ENCODE measurements around the gene IL19. TPM values are rescaled to one million over a fixed set of nuclear protein-coding genes. Genes with fewer than 3 reads are reported as not detected.

The IL19 gene
- total RNA-seq, 1 experiment from 2014 or later, result not detected

- WGBS (ENCODE audit: extremely low coverage, insufficient read length, low lambda C conversion rate), result no CpG with 5 or more reads among the region's 2 CpGs
These were observed 113.3 kb downstream of the IL19 start for GRCh38 chr1:206883876-206884275.

More at GRCh38 chr1:206883876-206884275, 113.3 kb downstream of the IL19 start:
- Histone ChIP-seq H3K79me1 (ENCODE audit: insufficient read depth, low read depth, low read length, poor library complexity, severe bottlenecking) (no peaks in the 10 kb centered on the region), H3K18ac (ENCODE audit: insufficient read length, low read depth, low read length) (no peak overlapping the region), H2BK12ac (ENCODE audit: insufficient read length, low read depth, low read length) (no peak overlapping the region), H4K91ac (ENCODE audit: insufficient read length, low read depth, low read length) (no peak overlapping the region), H3K23me2 (ENCODE audit: insufficient read length, low read depth, low read length, poor library complexity, severe bottlenecking) (no peaks in the 10 kb centered on the region), H2BK120ac (ENCODE audit: low read depth, low read length, poor library complexity, severe bottlenecking) (no peak overlapping the region), H3K27me3 (ENCODE audit: insufficient read depth, low read length) (no peaks in the 10 kb centered on the region), H3K56ac (ENCODE audit: insufficient read length, low read depth, low read length) (no peak overlapping the region), H3K14ac (ENCODE audit: insufficient read depth, low read length) (no peak overlapping the region), H2AFZ (ENCODE audit: low read length) (no peak overlapping the region), H3K27ac (ENCODE audit: insufficient read length, low read depth, low read length) (no peak overlapping the region), H4K20me1 (ENCODE audit: control insufficient read depth, insufficient read depth, insufficient read length) (no peaks in the 10 kb centered on the region), H3K4ac (ENCODE audit: low read depth, low read length) (no peak overlapping the region), H3T11ph (ENCODE audit: low read length) (no peak overlapping the region), H4K8ac (replicated peaks; ENCODE audit: insufficient read length, low read depth, low read length) (no peak overlapping the region), H3K4me1 (ENCODE audit: insufficient read depth, low read length) (no peaks in the 10 kb centered on the region), H3K23ac (ENCODE audit: insufficient read length, low read depth, low read length) (no peak overlapping the region), H2BK15ac (ENCODE audit: low read depth, low read length) (no peak overlapping the region), H3K9ac (ENCODE audit: extremely low read depth, insufficient read length, low read length) (no peak overlapping the region), H3K4me2 (ENCODE audit: insufficient read depth, insufficient read length, low read length) (no peak overlapping the region), H2BK20ac (ENCODE audit: low read depth, low read length, poor library complexity, severe bottlenecking) (no peak overlapping the region), H3K9me3 (ENCODE audit: control insufficient read depth, low read depth, low read length) (no peaks in the 10 kb centered on the region), H2BK5ac (ENCODE audit: insufficient read length, low read length) (no peak overlapping the region), H2AK5ac (ENCODE audit: insufficient read length, low read length) (no peak overlapping the region), H4K5ac (ENCODE audit: insufficient read length, low read depth, low read length) (no peak overlapping the region), H3K79me2 (ENCODE audit: insufficient read depth, low read length) (no peaks in the 10 kb centered on the region)
- Mint-ChIP-seq H3K4me1 (no peaks in the 10 kb centered on the region), H3K27ac (no peak overlapping the region), H3K9me3 (peaks cover 6 to 13% of the 10 kb centered on the region in 2 experiments), H3K4me3 (no peak overlapping the region), H3K27me3 (ENCODE audit: low read depth) (peaks cover 3% of the 10 kb centered on the region), H3K36me3 (ENCODE audit: insufficient read depth in 1 of 3, low read depth in 3 of 3) (peaks cover 0 to 5% (median 0%) of the 10 kb centered on the region in 3 experiments; a peak in 1 of 7 replicates)
- no peak for DNase-seq
- no peak for TF ChIP-seq CTCF (conservative IDR thresholded peaks at IDR 0.05)

Measured in H9 (cell line).